SU-DHL-6 (cell line): ENCODE results near the gene MISP.

Experiments used
- H2AFZ ChIP-seq: fragments of 200-600 bp; sonication (generic); 2 replicates; pipeline ENCODE4 v1.6.1; 2014; ENCODE audit warnings: low read depth, mild to moderate bottlenecking, moderate library complexity, mixed read lengths, antibody characterized with exemption, low read length; ENCODE audit not compliant: severe bottlenecking
- H3F3A ChIP-seq: fragments of 200-600 bp; shearing (Covaris generic); 2 replicates; pipeline ENCODE4 v1.6.0; 2016; ENCODE audit warnings: antibody characterized with exemption, mild to moderate bottlenecking; ENCODE audit not compliant: insufficient read depth
- H3K27ac ChIP-seq: fragments of 200-600 bp; sonication (generic); 2 replicates; pipeline ENCODE4 v1.5.1; 2016; ENCODE audit warnings: low read depth, mild to moderate bottlenecking, low read length, moderate library complexity, mixed read lengths
- H3K27me3 ChIP-seq: fragments of 200-600 bp; sonication (generic), shearing (Covaris generic); 2 replicates; pipeline ENCODE4 v1.6.0; 2014; ENCODE audit warnings: mild to moderate bottlenecking, low read length
- H3K36me3 ChIP-seq: fragments of 200-600 bp; sonication (generic); 2 replicates; pipeline ENCODE4 v1.6.1; 2014; ENCODE audit warnings: mild to moderate bottlenecking, low read length, mixed read lengths
- H3K4me2 ChIP-seq: fragments of 300-600, 200-600 bp; shearing (Covaris generic), sonication (generic); 2 replicates; pipeline ENCODE4 v1.6.0; 2014; ENCODE audit warnings: low read length, low read depth, mild to moderate bottlenecking; ENCODE audit not compliant: poor library complexity, severe bottlenecking
- H3K4me3 ChIP-seq: fragments of 200-600 bp; sonication (generic); 2 replicates; pipeline ENCODE4 v1.5.1; 2014; ENCODE audit warnings: antibody characterized with exemption, low read length, mild to moderate bottlenecking, mixed read lengths; ENCODE audit not compliant: insufficient read depth, poor library complexity, severe bottlenecking
- H3K79me2 ChIP-seq: fragments of 200-600 bp; sonication (generic); 2 replicates; pipeline ENCODE4 v1.6.1; 2014; ENCODE audit warnings: mild to moderate bottlenecking, low read length, moderate library complexity; ENCODE audit not compliant: insufficient read depth
- H3K9ac ChIP-seq: fragments of 200-600 bp; sonication (generic); 2 replicates; pipeline ENCODE4 v1.7.0; 2014; ENCODE audit warnings: mild to moderate bottlenecking, low read length
- H3K9me2 ChIP-seq: fragments of 200-600 bp; sonication (generic); replicated peaks from 2 replicates; pipeline ENCODE4 v1.6.1; 2014; ENCODE audit warnings: low read length; ENCODE audit not compliant: insufficient read depth
- H3K9me3 ChIP-seq: fragments of 200-600 bp; sonication (generic); 2 replicates; pipeline ENCODE4 v1.6.1; 2014; ENCODE audit warnings: low read length, mixed read lengths; ENCODE audit not compliant: insufficient read depth
- H4K20me1 ChIP-seq: fragments of 200-600 bp; sonication (generic); 2 replicates; pipeline ENCODE4 v1.6.1; 2014; ENCODE audit warnings: low read depth, mild to moderate bottlenecking, antibody characterized with exemption, low read length, moderate library complexity, mixed read lengths
- CTCF ChIP-seq: fragments of 200-600 bp; sonication (generic); IDR thresholded peaks from one replicate; pipeline ENCODE4 v1.5.1; 2017; ENCODE audit warnings: antibody characterized with exemption, mild to moderate bottlenecking, low read length, moderate library complexity; ENCODE audit not compliant: insufficient read depth, poor library complexity, severe bottlenecking
- EZH2phosphoT487 ChIP-seq: fragments of 200-600 bp; sonication (generic), shearing (Covaris generic); conservative IDR thresholded peaks from 2 replicates; pipeline ENCODE4 v1.6.1; 2018; ENCODE audit warnings: mild to moderate bottlenecking, antibody characterized with exemption, low read length, moderate library complexity, mixed read lengths

Gene MISP

GRCh38 chr19:808423-808775 is 57.5 kb downstream of the MISP start:
- H3K4me3 ChIP-seq = no peak overlapping the region
- H3K79me2 ChIP-seq = peaks cover 35% of the 10 kb centered on the region
- no peak overlapping the region for H3K4me2 ChIP-seq
- H4K20me1 ChIP-seq = peaks cover 10% of the 10 kb centered on the region; the same call in 1 of the 2 replicates
- H3K9me2 ChIP-seq = no peaks in the 10 kb centered on the region
- H2AFZ ChIP-seq = no peak overlapping the region
- H3F3A ChIP-seq = peaks cover 20% of the 10 kb centered on the region
- no peaks in the 10 kb centered on the region for H3K9me3 ChIP-seq
- no peaks in the 10 kb centered on the region for H3K27me3 ChIP-seq
- H3K36me3 ChIP-seq = peaks cover 15% of the 10 kb centered on the region; the same call in 1 of the 2 replicates
- TF ChIP-seq EZH2phosphoT487 = no peak
- TF ChIP-seq CTCF = no peak
- H3K27ac ChIP-seq = no peak overlapping the region
- H3K9ac ChIP-seq = no peak overlapping the region

- H4K20me1 ChIP-seq = peaks cover 10% of the 10 kb centered on the region; the same call in 1 of the 2 replicates
- peaks cover 12% of the 10 kb centered on the region; the same call in 1 of the 2 replicates for H3K36me3 ChIP-seq
- TF ChIP-seq EZH2phosphoT487 = no peak
- no peak for TF ChIP-seq CTCF
- no peak overlapping the region for H3K4me3 ChIP-seq
- no peaks in the 10 kb centered on the region for H3K9me2 ChIP-seq
- no peak overlapping the region for H3K9ac ChIP-seq
- H3K9me3 ChIP-seq = no peaks in the 10 kb centered on the region
- H3K27ac ChIP-seq = no peak overlapping the region
- no peak overlapping the region for H2AFZ ChIP-seq
- H3K79me2 ChIP-seq = peaks cover 16% of the 10 kb centered on the region; the same call in 1 of the 2 replicates
- no peak overlapping the region for H3K4me2 ChIP-seq
- H3K27me3 ChIP-seq = no peaks in the 10 kb centered on the region
- peaks cover 20% of the 10 kb centered on the region for H3F3A ChIP-seq
Observed at GRCh38 chr19:810077-810855, 59.4 kb downstream of the MISP start.

GRCh38 chr19:810883-811489 is 60.1 kb downstream of the MISP start:
- Histone ChIP-seq H3K27me3 (no peaks in the 10 kb centered on the region), H3K27ac (no peak overlapping the region), H4K20me1 (peaks cover 10% of the 10 kb centered on the region; the same call in 1 of the 2 replicates), H3K9me3 (no peaks in the 10 kb centered on the region), H3K79me2 (0 out of 2 replicates have a peak, but pooled peaks cover 11% of the 10 kb centered on the region), H3K9ac (no peak overlapping the region), H3K4me3 (no peak overlapping the region), H3F3A (peaks cover 20% of the 10 kb centered on the region), H2AFZ (no peak overlapping the region), H3K9me2 (no peaks in the 10 kb centered on the region), H3K4me2 (no peak overlapping the region), H3K36me3 (peaks cover 12% of the 10 kb centered on the region; the same call in 1 of the 2 replicates)
- no peak for TF ChIP-seq CTCF
- no peak for TF ChIP-seq EZH2phosphoT487
